ENCODE data around the gene PDXDC1.
A peak's percentile ranks its signal among the peaks of the same experiment; 100 is the strongest.
"Not testable (repeated sequence)": the region's sequence is repeated elsewhere in the genome, so short reads cannot be mapped to it uniquely, and the experiment has no call there.

Gene PDXDC1

DNA sequence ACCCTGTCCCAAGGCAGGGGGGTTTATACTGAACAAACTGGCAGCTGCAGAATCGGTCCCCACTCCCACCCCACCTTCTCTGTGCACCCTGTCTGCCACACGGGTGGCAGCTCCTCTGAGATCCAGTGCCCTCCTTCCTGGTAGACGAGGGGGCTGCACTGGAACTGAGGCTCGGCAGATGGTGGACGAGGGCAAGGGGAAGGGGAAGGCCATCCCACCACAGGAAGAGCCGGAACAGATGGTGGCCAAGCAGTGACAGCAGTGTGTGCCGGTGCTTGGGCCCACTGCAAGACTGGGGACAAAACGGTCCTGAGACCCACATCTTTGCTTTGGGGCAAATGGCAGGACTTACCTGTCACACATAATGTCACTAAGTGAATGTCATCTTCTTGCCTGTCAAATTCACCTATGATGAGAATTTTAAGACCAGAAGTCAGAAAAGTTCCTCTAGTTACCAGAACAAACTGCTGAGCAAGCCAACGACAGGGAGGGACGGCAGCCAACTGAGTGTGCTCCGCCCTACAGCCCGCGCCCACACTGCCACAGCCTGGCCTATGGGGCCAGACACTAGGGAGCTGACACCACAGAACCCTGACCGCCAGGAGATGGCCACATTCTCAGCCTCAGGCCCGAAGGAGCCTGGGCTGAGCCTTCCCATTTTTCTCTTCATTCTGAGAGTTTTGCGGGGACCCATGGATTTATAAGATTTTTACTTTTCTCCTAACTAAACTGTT lies 66.6 kb downstream of the PDXDC1 start:
- no peak overlapping the region for H3K27ac ChIP-seq (ENCODE audit: poor library complexity, severe bottlenecking)
- DNase-seq (ENCODE audit: low spot score) = no peak
- H3K36me3 ChIP-seq (ENCODE audit: low read depth) = peaks cover 57% of the 10 kb centered on the region

DNA sequence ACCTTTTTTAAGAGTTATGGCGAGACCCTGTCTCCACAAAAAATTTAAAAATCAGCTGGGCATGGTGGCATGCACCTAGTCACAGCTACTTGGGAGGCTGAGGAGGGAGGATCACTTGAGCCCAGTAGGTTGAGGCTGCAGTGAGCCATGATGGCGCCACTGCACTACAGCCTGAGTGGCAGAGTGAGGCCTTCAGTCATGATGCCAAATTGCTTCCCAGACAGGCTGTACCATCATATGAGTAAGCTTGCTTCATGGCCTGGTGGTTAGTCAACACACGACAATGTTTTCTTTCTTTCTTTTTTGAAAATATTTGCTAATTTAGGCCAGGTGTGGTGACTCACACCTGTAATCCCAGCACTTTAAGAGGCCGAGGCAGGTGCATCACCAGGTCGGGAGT lies 68.5 kb downstream of the PDXDC1 start:
- Histone ChIP-seq H3K27ac (ENCODE audit: poor library complexity, severe bottlenecking) (no peak overlapping the region), H3K36me3 (ENCODE audit: low read depth) (peaks cover 38% of the 10 kb centered on the region), H3K9me3 (ENCODE audit: severe bottlenecking) (no peaks in the 10 kb centered on the region), H3K4me3 (ENCODE audit: severe bottlenecking) (no peak overlapping the region), H3K4me1 (ENCODE audit: insufficient read depth, poor library complexity, severe bottlenecking) (no peaks in the 10 kb centered on the region), H3K27me3 (ENCODE audit: insufficient read depth, poor library complexity, severe bottlenecking) (no peaks in the 10 kb centered on the region)
- DNase-seq (ENCODE audit: low spot score) (no peak), ATAC-seq (ENCODE audit: low read depth) (peak; percentile 64)
- TF ChIP-seq, protein P1, sequence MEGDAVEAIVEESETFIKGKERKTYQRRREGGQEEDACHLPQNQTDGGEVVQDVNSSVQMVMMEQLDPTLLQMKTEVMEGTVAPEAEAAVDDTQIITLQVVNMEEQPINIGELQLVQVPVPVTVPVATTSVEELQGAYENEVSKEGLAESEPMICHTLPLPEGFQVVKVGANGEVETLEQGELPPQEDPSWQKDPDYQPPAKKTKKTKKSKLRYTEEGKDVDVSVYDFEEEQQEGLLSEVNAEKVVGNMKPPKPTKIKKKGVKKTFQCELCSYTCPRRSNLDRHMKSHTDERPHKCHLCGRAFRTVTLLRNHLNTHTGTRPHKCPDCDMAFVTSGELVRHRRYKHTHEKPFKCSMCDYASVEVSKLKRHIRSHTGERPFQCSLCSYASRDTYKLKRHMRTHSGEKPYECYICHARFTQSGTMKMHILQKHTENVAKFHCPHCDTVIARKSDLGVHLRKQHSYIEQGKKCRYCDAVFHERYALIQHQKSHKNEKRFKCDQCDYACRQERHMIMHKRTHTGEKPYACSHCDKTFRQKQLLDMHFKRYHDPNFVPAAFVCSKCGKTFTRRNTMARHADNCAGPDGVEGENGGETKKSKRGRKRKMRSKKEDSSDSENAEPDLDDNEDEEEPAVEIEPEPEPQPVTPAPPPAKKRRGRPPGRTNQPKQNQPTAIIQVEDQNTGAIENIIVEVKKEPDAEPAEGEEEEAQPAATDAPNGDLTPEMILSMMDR (IDR thresholded peaks at IDR 0.05; ENCODE audit: poor library complexity, severe bottlenecking) = no peak

More for the DNA sequence above, 66.6 kb downstream of the PDXDC1 start:
- H3K27me3 ChIP-seq (ENCODE audit: insufficient read depth, poor library complexity, severe bottlenecking) = no peaks in the 10 kb centered on the region
- no peaks in the 10 kb centered on the region for H3K4me1 ChIP-seq (ENCODE audit: insufficient read depth, poor library complexity, severe bottlenecking)
- no peaks in the 10 kb centered on the region for H3K9me3 ChIP-seq (ENCODE audit: severe bottlenecking)
- 0 out of 3 replicates have a peak, but pooled peaks have one; percentile 13 for ATAC-seq (ENCODE audit: low read depth)
- TF ChIP-seq, protein P1 (IDR thresholded peaks at IDR 0.05; ENCODE audit: poor library complexity, severe bottlenecking) = no peak
- H3K4me3 ChIP-seq (ENCODE audit: severe bottlenecking) = no peak overlapping the region

DNA sequence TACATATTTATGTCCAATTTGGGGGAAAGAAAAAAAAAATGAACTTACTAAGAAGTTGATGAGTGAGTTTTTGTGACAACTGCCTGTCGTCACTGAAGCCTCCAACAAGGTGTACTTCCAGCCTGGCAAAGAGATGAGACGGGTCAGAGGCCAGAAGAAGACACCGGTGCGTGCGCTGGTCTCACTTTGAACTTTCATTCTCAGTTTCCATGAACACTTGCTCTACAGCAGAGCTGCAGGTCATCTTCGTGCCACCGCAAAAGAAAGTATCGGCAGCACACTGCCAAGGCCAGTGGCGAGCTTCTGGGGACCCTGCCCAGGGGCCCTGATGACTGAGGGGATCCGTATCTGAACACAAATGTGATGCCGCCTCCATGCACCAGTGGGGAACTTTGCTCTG lies 69.5 kb downstream of the PDXDC1 start:
- TF ChIP-seq, protein P1 (IDR thresholded peaks at IDR 0.05; ENCODE audit: poor library complexity, severe bottlenecking) = no peak
- no peaks in the 10 kb centered on the region for H3K27me3 ChIP-seq (ENCODE audit: insufficient read depth, poor library complexity, severe bottlenecking)
- no peak for ATAC-seq (ENCODE audit: low read depth)
- H3K4me3 ChIP-seq (ENCODE audit: severe bottlenecking) = no peak overlapping the region
- peaks cover 29% of the 10 kb centered on the region for H3K36me3 ChIP-seq (ENCODE audit: low read depth)
- no peaks in the 10 kb centered on the region for H3K4me1 ChIP-seq (ENCODE audit: insufficient read depth, poor library complexity, severe bottlenecking)
- no peaks in the 10 kb centered on the region for H3K9me3 ChIP-seq (ENCODE audit: severe bottlenecking)
- H3K27ac ChIP-seq (ENCODE audit: poor library complexity, severe bottlenecking) = no peak overlapping the region
- DNase-seq (ENCODE audit: low spot score) = no peak

DNA sequence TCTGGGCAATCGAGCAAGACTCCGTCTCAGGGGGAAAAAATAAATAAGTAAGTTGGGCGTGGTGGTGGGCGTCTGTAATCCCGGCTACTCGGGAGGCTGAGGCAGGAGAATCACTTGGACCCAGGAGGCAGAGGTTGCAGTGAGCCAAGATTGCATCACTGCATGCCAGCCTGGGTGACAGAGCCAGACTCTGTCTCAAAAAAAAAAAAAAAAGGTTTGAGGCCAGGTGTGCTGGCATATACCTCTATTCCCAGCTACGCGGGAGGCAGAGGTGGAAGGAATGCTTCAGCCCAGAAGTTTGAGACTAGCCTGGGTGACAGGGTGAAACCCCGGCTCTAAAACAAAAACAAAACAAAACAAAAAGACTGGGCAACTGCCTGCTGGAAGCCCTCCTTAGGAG lies 70.4 kb downstream of the PDXDC1 start:
- H3K27me3 ChIP-seq (ENCODE audit: insufficient read depth, poor library complexity, severe bottlenecking); H3K9me3 ChIP-seq (ENCODE audit: severe bottlenecking); H3K27ac ChIP-seq (ENCODE audit: poor library complexity, severe bottlenecking); H3K4me1 ChIP-seq (ENCODE audit: insufficient read depth, poor library complexity, severe bottlenecking); ATAC-seq (ENCODE audit: low read depth); DNase-seq (ENCODE audit: low spot score); H3K4me3 ChIP-seq (ENCODE audit: severe bottlenecking): not testable (repeated sequence)
- H3K36me3 ChIP-seq (ENCODE audit: low read depth) = peaks cover 19% of the 10 kb centered on the region

DNA sequence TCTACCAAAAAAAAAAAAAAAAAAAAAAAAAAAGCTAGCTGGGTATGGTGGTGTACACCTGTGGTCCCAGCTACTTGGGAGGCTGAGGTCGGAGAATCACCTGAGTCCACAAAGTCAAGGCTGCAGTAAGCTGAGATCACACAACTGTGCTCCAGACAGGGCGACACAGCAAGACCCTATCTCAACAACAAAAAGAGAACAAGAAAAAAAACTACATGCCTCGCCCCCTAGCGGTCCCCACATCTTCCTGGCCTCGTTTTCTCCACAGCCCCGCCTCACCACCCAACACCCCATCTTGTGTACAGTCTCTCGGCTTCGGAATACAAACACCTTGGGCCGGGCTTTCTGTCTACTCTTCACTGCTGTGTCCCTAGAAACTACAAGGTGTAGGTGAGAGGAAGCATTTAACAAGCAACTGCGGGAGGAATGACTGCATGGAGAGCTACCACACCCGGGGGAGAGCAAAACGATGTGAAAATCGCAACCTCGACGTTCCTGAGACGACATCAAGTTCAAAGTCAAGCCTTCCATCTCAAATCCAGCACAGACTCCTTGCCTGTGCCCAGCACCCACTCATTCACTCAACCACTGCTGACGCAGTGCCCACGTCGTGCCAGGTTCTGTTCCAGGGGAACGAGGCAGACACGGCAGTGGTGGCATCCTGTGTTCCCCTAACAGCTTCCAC lies 72.0 kb downstream of the PDXDC1 start:
- H3K4me1 ChIP-seq (ENCODE audit: insufficient read depth, poor library complexity, severe bottlenecking) = no peaks in the 10 kb centered on the region
- no peak for ATAC-seq (ENCODE audit: low read depth)
- H3K27me3 ChIP-seq (ENCODE audit: insufficient read depth, poor library complexity, severe bottlenecking) = no peaks in the 10 kb centered on the region
- no peak for DNase-seq (ENCODE audit: low spot score)
- no peak overlapping the region for H3K4me3 ChIP-seq (ENCODE audit: severe bottlenecking)
- H3K9me3 ChIP-seq (ENCODE audit: severe bottlenecking) = no peaks in the 10 kb centered on the region
- H3K27ac ChIP-seq (ENCODE audit: poor library complexity, severe bottlenecking) = no peak overlapping the region
- TF ChIP-seq, protein P1 (IDR thresholded peaks at IDR 0.05; ENCODE audit: poor library complexity, severe bottlenecking) = no peak
- peaks cover 10% of the 10 kb centered on the region for H3K36me3 ChIP-seq (ENCODE audit: low read depth)

Measured in RWPE2 (cell line).